Measurements from ENCODE around the gene ITGB8.

ITGB8 gene

GRCh38 chr7:20343941-20344340 is 13.2 kb downstream of the ITGB8 start:
- DNase-seq: no peak

- DNase-seq: no peak
Observed at GRCh38 chr7:20344396-20344795, 13.7 kb downstream of the ITGB8 start.

GRCh38 chr7:20346577-20346976 is 15.9 kb downstream of the ITGB8 start:
- DNase-seq: no peak

- no peak for DNase-seq
Observed at GRCh38 chr7:20347680-20348079, 17.0 kb downstream of the ITGB8 start.

- no peak for DNase-seq
Observed at GRCh38 chr7:20348125-20348807, 17.6 kb downstream of the ITGB8 start.

GRCh38 chr7:20350518-20350951 is 19.8 kb downstream of the ITGB8 start:
- no peak for DNase-seq

- no peak for DNase-seq
Observed at GRCh38 chr7:20350996-20351692, 20.4 kb downstream of the ITGB8 start.

- DNase-seq: peak; percentile 67
Observed at GRCh38 chr7:20351901-20352300, 21.2 kb downstream of the ITGB8 start.

GRCh38 chr7:20352573-20353306 is 22.0 kb downstream of the ITGB8 start:
- peak; percentile 59 for DNase-seq

GRCh38 chr7:20354610-20355528 is 24.2 kb downstream of the ITGB8 start:
- no peak for DNase-seq

- DNase-seq: no peak
Observed at GRCh38 chr7:20358106-20358505, 27.4 kb downstream of the ITGB8 start.

- DNase-seq: no peak
Observed at GRCh38 chr7:20358762-20359282, 28.1 kb downstream of the ITGB8 start.

- peak; percentile 24 for DNase-seq
Observed at GRCh38 chr7:20359341-20359963, 28.8 kb downstream of the ITGB8 start.

GRCh38 chr7:20362574-20363253 is 32.0 kb downstream of the ITGB8 start:
- DNase-seq: no peak

GRCh38 chr7:20364571-20365196 is 34.0 kb downstream of the ITGB8 start:
- DNase-seq: no peak

GRCh38 chr7:20365486-20365885 is 34.8 kb downstream of the ITGB8 start:
- peak; percentile 17 for DNase-seq

GRCh38 chr7:20374399-20374798 is 43.7 kb downstream of the ITGB8 start:
- no peak for DNase-seq

- no peak for DNase-seq
Observed at GRCh38 chr7:20376796-20377195, 46.1 kb downstream of the ITGB8 start.

- DNase-seq: no peak
Observed at GRCh38 chr7:20381406-20382034, 50.8 kb downstream of the ITGB8 start.

GRCh38 chr7:20383351-20383750 is 52.7 kb downstream of the ITGB8 start:
- no peak for DNase-seq

Data from fibroblast of skin of right quadriceps (primary cell).